ENCODE results near the gene MMRN2. TPM values are rescaled to one million over a fixed set of nuclear protein-coding genes. Genes with fewer than 3 reads are reported as not detected.
"Not testable (repeated sequence)": the region's sequence is repeated elsewhere in the genome, so short reads cannot be mapped to it uniquely, and the experiment has no call there.

The MMRN2 gene
- total and polyA plus RNA-seq, 4 donors, result 10.2 to 55.3 (median 29.0) TPM

GRCh38 chr10:86981716-86982115 is 24.3 kb upstream of the MMRN2 start:
- Histone ChIP-seq H3K27ac (ENCODE audit: low read depth in 1 of 2, low read length in 1 of 2) (no peak overlapping the region), H3K4me1 (ENCODE audit: control insufficient read depth in 5 of 5, insufficient read depth in 5 of 5, low read length in 5 of 5) (peaks cover 0 to 5% (median 0%) of the 10 kb centered on the region in 5 donors), H3K9me3 (ENCODE audit: control insufficient read depth in 4 of 4, insufficient read depth in 3 of 4, low read length in 3 of 4) (no peaks in the 10 kb centered on the region), H3K36me3 (ENCODE audit: control insufficient read depth in 4 of 4, insufficient read depth in 4 of 4, low read length in 4 of 4) (no peaks in the 10 kb centered on the region), H3K4me3 (no peak overlapping the region), H3K27me3 (ENCODE audit: control insufficient read depth in 3 of 3, insufficient read depth in 3 of 3, low read length in 2 of 3) (no peaks in the 10 kb centered on the region), H3K9ac (ENCODE audit: insufficient read depth in 1 of 2, low read length in 2 of 2) (no peak overlapping the region)
- ATAC-seq (ENCODE audit: insufficient read depth, low FRiP score), result no peak
- 90 to 91% methylated on average over 5 of the region's 5 CpGs for WGBS, 2 donors
- no peak for DNase-seq
- no peak for TF ChIP-seq CTCF (IDR thresholded peaks at IDR 0.05; ENCODE audit: control extremely low read depth, extremely low read depth)

GRCh38 chr10:86981020-86981419 is 23.6 kb upstream of the MMRN2 start:
- H3K27ac ChIP-seq (ENCODE audit: low read depth in 1 of 2, low read length in 1 of 2); DNase-seq; H3K27me3 ChIP-seq (ENCODE audit: control insufficient read depth in 3 of 3, insufficient read depth in 3 of 3, low read length in 2 of 3); ATAC-seq (ENCODE audit: insufficient read depth, low FRiP score); H3K36me3 ChIP-seq (ENCODE audit: control insufficient read depth in 4 of 4, insufficient read depth in 4 of 4, low read length in 4 of 4); H3K9me3 ChIP-seq (ENCODE audit: control insufficient read depth in 4 of 4, insufficient read depth in 3 of 4, low read length in 3 of 4); H3K4me3 ChIP-seq; H3K9ac ChIP-seq (ENCODE audit: insufficient read depth in 1 of 2, low read length in 2 of 2); H3K4me1 ChIP-seq (ENCODE audit: control insufficient read depth in 5 of 5, insufficient read depth in 5 of 5, low read length in 5 of 5): not testable (repeated sequence)
- WGBS, 2 donors, result 83 to 85% methylated on average over 6 of the region's 6 CpGs

- DNase-seq (peak in 1 of 3 donors; percentile 8), ATAC-seq (ENCODE audit: insufficient read depth, low FRiP score) (peak; percentile 11)
- no peaks in the 10 kb centered on the region for H3K9me3 ChIP-seq (ENCODE audit: control insufficient read depth in 4 of 4, insufficient read depth in 3 of 4, low read length in 3 of 4)
- peaks cover 0 to 5% (median 0%) of the 10 kb centered on the region in 5 donors for H3K4me1 ChIP-seq (ENCODE audit: control insufficient read depth in 5 of 5, insufficient read depth in 5 of 5, low read length in 5 of 5)
- H3K36me3 ChIP-seq (ENCODE audit: control insufficient read depth in 4 of 4, insufficient read depth in 4 of 4, low read length in 4 of 4), result no peaks in the 10 kb centered on the region
- H3K9ac ChIP-seq (ENCODE audit: insufficient read depth in 1 of 2, low read length in 2 of 2), result no peak overlapping the region
- H3K4me3 ChIP-seq, result no peak overlapping the region
- no peak for TF ChIP-seq CTCF (IDR thresholded peaks at IDR 0.05; ENCODE audit: control extremely low read depth, extremely low read depth)
- H3K27me3 ChIP-seq (ENCODE audit: control insufficient read depth in 3 of 3, insufficient read depth in 3 of 3, low read length in 2 of 3), result no peaks in the 10 kb centered on the region
- 29 to 34% methylated on average over 3 of the region's 3 CpGs for WGBS, 2 donors
- H3K27ac ChIP-seq (ENCODE audit: low read depth in 1 of 2, low read length in 1 of 2), result peak overlapping the region; percentile 30 to 68
Measured at GRCh38 chr10:86979977-86980448, 22.6 kb upstream of the MMRN2 start.

GRCh38 chr10:86979296-86979818 is 21.9 kb upstream of the MMRN2 start:
- DNase-seq (no peak), ATAC-seq (ENCODE audit: insufficient read depth, low FRiP score) (no peak)
- no peaks in the 10 kb centered on the region for H3K9me3 ChIP-seq (ENCODE audit: control insufficient read depth in 4 of 4, insufficient read depth in 3 of 4, low read length in 3 of 4)
- no peak overlapping the region for H3K27ac ChIP-seq (ENCODE audit: low read depth in 1 of 2, low read length in 1 of 2)
- no peak overlapping the region for H3K4me3 ChIP-seq
- 87 to 91% methylated on average over 4 of the region's 4 CpGs for WGBS, 2 donors
- no peak for TF ChIP-seq CTCF (IDR thresholded peaks at IDR 0.05; ENCODE audit: control extremely low read depth, extremely low read depth)
- no peaks in the 10 kb centered on the region for H3K36me3 ChIP-seq (ENCODE audit: control insufficient read depth in 4 of 4, insufficient read depth in 4 of 4, low read length in 4 of 4)
- no peaks in the 10 kb centered on the region for H3K27me3 ChIP-seq (ENCODE audit: control insufficient read depth in 3 of 3, insufficient read depth in 3 of 3, low read length in 2 of 3)
- H3K9ac ChIP-seq (ENCODE audit: insufficient read depth in 1 of 2, low read length in 2 of 2), result no peak overlapping the region
- peaks cover 0 to 5% (median 2%) of the 10 kb centered on the region in 5 donors for H3K4me1 ChIP-seq (ENCODE audit: control insufficient read depth in 5 of 5, insufficient read depth in 5 of 5, low read length in 5 of 5)

- not testable (repeated sequence) for H3K36me3 ChIP-seq (ENCODE audit: control insufficient read depth in 4 of 4, insufficient read depth in 4 of 4, low read length in 4 of 4); H3K27ac ChIP-seq (ENCODE audit: low read depth in 1 of 2, low read length in 1 of 2); H3K27me3 ChIP-seq (ENCODE audit: control insufficient read depth in 3 of 3, insufficient read depth in 3 of 3, low read length in 2 of 3); ATAC-seq (ENCODE audit: insufficient read depth, low FRiP score); DNase-seq; H3K4me3 ChIP-seq; H3K4me1 ChIP-seq (ENCODE audit: control insufficient read depth in 5 of 5, insufficient read depth in 5 of 5, low read length in 5 of 5); H3K9me3 ChIP-seq (ENCODE audit: control insufficient read depth in 4 of 4, insufficient read depth in 3 of 4, low read length in 3 of 4); H3K9ac ChIP-seq (ENCODE audit: insufficient read depth in 1 of 2, low read length in 2 of 2)
- 87 to 89% methylated on average over 3 of the region's 3 CpGs for WGBS, 2 donors
Measured at GRCh38 chr10:86978457-86978856, 21.0 kb upstream of the MMRN2 start.

All from lung (tissue), 12 donors.